Uterus (tissue), 2 donors: Measurements from ENCODE around the gene ANKRA2.

Experiments used
- CTCF ChIP-seq, 4 experiments: fragments of 200-600 bp in 2 of 4; fragments of 450-650 bp in 2 of 4; sonication (generic) in 2 of 4; IDR thresholded peaks; one replicate each; pipeline ENCODE4 v1.5.1; 2016 to 2019; ENCODE audit warnings: antibody characterized with exemption in 4 of 4, mild to moderate bottlenecking in 2 of 4, moderate library complexity in 1 of 4
- POLR2A ChIP-seq, 2 donors: fragments of 450-650 bp; IDR thresholded peaks; one replicate each; pipeline ENCODE4 v1.6.1; 2016; ENCODE audit warnings: antibody characterized with exemption in 2 of 2, mild to moderate bottlenecking in 1 of 2, moderate library complexity in 1 of 2

GRCh38 chr5:73591698-73592501, 26.5 kb upstream of the ANKRA2 start:
- no peak for TF ChIP-seq CTCF (IDR thresholded peaks at IDR 0.05)
- TF ChIP-seq POLR2A (IDR thresholded peaks at IDR 0.05): no peak
